Measurements from ENCODE around the gene B3GALT6.

DNA sequence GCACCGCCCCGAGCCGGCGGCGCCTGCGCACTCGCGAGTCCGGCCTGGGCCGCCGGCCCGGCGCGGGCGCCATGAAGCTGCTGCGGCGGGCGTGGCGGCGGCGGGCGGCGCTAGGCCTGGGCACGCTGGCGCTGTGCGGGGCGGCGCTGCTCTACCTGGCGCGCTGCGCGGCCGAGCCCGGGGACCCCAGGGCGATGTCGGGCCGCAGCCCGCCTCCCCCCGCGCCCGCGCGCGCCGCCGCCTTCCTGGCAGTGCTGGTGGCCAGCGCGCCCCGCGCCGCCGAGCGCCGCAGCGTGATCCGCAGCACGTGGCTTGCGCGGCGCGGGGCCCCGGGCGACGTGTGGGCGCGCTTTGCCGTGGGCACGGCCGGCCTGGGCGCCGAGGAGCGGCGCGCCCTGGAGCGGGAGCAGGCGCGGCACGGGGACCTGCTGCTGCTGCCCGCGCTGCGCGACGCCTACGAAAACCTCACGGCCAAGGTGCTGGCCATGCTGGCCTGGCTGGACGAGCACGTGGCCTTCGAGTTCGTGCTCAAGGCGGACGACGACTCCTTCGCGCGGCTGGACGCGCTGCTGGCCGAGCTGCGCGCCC is at the start of gene B3GALT6:
- TF ChIP-seq, protein P1, sequence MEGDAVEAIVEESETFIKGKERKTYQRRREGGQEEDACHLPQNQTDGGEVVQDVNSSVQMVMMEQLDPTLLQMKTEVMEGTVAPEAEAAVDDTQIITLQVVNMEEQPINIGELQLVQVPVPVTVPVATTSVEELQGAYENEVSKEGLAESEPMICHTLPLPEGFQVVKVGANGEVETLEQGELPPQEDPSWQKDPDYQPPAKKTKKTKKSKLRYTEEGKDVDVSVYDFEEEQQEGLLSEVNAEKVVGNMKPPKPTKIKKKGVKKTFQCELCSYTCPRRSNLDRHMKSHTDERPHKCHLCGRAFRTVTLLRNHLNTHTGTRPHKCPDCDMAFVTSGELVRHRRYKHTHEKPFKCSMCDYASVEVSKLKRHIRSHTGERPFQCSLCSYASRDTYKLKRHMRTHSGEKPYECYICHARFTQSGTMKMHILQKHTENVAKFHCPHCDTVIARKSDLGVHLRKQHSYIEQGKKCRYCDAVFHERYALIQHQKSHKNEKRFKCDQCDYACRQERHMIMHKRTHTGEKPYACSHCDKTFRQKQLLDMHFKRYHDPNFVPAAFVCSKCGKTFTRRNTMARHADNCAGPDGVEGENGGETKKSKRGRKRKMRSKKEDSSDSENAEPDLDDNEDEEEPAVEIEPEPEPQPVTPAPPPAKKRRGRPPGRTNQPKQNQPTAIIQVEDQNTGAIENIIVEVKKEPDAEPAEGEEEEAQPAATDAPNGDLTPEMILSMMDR (conservative IDR thresholded peaks at IDR 0.05; ENCODE audit: low read depth in 2 of 2) = no peak
- no peak; the same call in 1 of the 2 replicates for TF ChIP-seq POLR2AphosphoS5 (IDR thresholded peaks at IDR 0.05; ENCODE audit: low read depth)
- no peak for TF ChIP-seq EZH2 (IDR thresholded peaks at IDR 0.05; ENCODE audit: low read depth, unreplicated experiment)
- TF ChIP-seq JUNB (IDR thresholded peaks at IDR 0.05; ENCODE audit: unreplicated experiment) = no peak
- TF ChIP-seq, protein P2, sequence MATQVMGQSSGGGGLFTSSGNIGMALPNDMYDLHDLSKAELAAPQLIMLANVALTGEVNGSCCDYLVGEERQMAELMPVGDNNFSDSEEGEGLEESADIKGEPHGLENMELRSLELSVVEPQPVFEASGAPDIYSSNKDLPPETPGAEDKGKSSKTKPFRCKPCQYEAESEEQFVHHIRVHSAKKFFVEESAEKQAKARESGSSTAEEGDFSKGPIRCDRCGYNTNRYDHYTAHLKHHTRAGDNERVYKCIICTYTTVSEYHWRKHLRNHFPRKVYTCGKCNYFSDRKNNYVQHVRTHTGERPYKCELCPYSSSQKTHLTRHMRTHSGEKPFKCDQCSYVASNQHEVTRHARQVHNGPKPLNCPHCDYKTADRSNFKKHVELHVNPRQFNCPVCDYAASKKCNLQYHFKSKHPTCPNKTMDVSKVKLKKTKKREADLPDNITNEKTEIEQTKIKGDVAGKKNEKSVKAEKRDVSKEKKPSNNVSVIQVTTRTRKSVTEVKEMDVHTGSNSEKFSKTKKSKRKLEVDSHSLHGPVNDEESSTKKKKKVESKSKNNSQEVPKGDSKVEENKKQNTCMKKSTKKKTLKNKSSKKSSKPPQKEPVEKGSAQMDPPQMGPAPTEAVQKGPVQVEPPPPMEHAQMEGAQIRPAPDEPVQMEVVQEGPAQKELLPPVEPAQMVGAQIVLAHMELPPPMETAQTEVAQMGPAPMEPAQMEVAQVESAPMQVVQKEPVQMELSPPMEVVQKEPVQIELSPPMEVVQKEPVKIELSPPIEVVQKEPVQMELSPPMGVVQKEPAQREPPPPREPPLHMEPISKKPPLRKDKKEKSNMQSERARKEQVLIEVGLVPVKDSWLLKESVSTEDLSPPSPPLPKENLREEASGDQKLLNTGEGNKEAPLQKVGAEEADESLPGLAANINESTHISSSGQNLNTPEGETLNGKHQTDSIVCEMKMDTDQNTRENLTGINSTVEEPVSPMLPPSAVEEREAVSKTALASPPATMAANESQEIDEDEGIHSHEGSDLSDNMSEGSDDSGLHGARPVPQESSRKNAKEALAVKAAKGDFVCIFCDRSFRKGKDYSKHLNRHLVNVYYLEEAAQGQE (IDR thresholded peaks at IDR 0.05; ENCODE audit: unreplicated experiment) = no peak
- TF ChIP-seq, protein P3, sequence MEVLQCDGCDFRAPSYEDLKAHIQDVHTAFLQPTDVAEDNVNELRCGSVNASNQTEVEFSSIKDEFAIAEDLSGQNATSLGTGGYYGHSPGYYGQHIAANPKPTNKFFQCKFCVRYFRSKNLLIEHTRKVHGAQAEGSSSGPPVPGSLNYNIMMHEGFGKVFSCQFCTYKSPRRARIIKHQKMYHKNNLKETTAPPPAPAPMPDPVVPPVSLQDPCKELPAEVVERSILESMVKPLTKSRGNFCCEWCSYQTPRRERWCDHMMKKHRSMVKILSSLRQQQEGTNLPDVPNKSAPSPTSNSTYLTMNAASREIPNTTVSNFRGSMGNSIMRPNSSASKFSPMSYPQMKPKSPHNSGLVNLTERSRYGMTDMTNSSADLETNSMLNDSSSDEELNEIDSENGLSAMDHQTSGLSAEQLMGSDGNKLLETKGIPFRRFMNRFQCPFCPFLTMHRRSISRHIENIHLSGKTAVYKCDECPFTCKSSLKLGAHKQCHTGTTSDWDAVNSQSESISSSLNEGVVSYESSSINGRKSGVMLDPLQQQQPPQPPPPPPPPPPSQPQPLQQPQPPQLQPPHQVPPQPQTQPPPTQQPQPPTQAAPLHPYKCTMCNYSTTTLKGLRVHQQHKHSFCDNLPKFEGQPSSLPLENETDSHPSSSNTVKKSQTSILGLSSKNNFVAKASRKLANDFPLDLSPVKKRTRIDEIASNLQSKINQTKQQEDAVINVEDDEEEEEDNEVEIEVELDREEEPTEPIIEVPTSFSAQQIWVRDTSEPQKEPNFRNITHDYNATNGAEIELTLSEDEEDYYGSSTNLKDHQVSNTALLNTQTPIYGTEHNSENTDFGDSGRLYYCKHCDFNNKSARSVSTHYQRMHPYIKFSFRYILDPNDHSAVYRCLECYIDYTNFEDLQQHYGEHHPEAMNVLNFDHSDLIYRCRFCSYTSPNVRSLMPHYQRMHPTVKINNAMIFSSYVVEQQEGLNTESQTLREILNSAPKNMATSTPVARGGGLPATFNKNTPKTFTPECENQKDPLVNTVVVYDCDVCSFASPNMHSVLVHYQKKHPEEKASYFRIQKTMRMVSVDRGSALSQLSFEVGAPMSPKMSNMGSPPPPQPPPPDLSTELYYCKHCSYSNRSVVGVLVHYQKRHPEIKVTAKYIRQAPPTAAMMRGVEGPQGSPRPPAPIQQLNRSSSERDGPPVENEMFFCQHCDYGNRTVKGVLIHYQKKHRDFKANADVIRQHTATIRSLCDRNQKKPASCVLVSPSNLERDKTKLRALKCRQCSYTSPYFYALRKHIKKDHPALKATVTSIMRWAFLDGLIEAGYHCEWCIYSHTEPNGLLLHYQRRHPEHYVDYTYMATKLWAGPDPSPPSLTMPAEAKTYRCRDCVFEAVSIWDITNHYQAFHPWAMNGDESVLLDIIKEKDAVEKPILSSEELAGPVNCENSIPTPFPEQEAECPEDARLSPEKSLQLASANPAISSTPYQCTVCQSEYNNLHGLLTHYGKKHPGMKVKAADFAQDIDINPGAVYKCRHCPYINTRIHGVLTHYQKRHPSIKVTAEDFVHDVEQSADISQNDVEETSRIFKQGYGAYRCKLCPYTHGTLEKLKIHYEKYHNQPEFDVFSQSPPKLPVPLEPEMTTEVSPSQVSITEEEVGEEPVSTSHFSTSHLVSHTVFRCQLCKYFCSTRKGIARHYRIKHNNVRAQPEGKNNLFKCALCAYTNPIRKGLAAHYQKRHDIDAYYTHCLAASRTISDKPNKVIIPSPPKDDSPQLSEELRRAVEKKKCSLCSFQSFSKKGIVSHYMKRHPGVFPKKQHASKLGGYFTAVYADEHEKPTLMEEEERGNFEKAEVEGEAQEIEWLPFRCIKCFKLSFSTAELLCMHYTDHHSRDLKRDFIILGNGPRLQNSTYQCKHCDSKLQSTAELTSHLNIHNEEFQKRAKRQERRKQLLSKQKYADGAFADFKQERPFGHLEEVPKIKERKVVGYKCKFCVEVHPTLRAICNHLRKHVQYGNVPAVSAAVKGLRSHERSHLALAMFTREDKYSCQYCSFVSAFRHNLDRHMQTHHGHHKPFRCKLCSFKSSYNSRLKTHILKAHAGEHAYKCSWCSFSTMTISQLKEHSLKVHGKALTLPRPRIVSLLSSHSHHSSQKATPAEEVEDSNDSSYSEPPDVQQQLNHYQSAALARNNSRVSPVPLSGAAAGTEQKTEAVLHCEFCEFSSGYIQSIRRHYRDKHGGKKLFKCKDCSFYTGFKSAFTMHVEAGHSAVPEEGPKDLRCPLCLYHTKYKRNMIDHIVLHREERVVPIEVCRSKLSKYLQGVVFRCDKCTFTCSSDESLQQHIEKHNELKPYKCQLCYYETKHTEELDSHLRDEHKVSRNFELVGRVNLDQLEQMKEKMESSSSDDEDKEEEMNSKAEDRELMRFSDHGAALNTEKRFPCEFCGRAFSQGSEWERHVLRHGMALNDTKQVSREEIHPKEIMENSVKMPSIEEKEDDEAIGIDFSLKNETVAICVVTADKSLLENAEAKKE (CRISPR knock-in tag; IDR thresholded peaks at IDR 0.05) = no peak
- TF ChIP-seq CREB1 (CRISPR knock-in tag; IDR thresholded peaks at IDR 0.05; ENCODE audit: low read depth) = no peak
- TF ChIP-seq, protein P4, sequence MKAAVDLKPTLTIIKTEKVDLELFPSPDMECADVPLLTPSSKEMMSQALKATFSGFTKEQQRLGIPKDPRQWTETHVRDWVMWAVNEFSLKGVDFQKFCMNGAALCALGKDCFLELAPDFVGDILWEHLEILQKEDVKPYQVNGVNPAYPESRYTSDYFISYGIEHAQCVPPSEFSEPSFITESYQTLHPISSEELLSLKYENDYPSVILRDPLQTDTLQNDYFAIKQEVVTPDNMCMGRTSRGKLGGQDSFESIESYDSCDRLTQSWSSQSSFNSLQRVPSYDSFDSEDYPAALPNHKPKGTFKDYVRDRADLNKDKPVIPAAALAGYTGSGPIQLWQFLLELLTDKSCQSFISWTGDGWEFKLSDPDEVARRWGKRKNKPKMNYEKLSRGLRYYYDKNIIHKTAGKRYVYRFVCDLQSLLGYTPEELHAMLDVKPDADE (IDR thresholded peaks at IDR 0.05) = no peak
- no peak for TF ChIP-seq EZH2phosphoT487 (IDR thresholded peaks at IDR 0.05; ENCODE audit: unreplicated experiment)

Data from GM23338 (cell line).